GM23248 (cell line): ENCODE results near the gene RNF224.

Experiments
- EZH2 ChIP-seq: fragments of 200-600 bp; sonication (generic); IDR thresholded peaks from 2 replicates; pipeline ENCODE4 v1.6.1; 2018; ENCODE audit warnings: antibody characterized with exemption, mild to moderate bottlenecking; ENCODE audit not compliant: insufficient read depth, poor library complexity, severe bottlenecking
- EZH2phosphoT487 ChIP-seq: fragments of 200-600 bp; sonication (generic); IDR thresholded peaks from 2 replicates; pipeline ENCODE4 v1.6.1; 2018; ENCODE audit warnings: antibody characterized with exemption, moderate library complexity, mild to moderate bottlenecking, low read depth; ENCODE audit not compliant: insufficient read depth

DNA sequence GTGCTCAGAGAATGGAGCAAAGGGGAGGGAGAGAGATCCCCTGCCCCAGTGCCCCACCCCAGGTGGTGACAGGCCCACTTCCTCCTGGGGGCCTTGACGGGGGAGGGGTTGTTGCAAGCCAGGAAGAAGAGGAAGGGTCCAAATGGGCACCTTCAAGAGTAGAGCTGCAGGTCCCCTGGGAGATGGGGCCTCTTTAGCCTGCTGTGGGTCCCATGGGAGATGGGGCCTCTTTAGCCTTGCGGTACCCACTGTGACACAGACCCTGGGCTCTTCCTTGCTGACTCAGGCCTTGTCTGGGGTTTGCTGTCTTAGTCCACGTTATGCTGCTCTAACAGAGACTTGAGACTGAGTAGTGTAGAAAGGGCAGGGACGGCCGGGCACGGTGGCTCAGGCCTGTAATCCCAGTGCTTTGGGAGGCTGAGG lies 40.6 kb downstream of the RNF224 start:
- TF ChIP-seq EZH2 (no peak), EZH2phosphoT487 (no peak)
